Measurements from ENCODE around the gene HMGA1.

DNA sequence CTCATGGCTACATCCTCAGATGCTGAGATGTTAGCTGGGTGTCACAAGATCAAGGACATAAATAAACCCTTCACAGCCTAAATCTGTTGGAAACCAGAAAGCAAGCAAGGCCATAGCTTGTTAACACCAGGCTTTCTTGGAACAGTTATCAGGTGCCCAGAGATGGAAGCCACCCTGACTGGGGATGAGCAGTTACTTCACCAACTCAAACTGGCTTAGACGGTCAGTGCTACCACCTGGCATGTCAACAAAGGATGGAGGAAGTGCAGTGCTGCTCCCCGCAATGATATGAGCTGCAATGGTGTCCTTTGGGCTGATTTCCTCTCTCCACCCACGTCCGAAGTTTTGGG is 41.1 kb downstream of the HMGA1 start:
- no peak for TF ChIP-seq POLR2A (IDR thresholded peaks at IDR 0.05)
- TF ChIP-seq, protein P1, sequence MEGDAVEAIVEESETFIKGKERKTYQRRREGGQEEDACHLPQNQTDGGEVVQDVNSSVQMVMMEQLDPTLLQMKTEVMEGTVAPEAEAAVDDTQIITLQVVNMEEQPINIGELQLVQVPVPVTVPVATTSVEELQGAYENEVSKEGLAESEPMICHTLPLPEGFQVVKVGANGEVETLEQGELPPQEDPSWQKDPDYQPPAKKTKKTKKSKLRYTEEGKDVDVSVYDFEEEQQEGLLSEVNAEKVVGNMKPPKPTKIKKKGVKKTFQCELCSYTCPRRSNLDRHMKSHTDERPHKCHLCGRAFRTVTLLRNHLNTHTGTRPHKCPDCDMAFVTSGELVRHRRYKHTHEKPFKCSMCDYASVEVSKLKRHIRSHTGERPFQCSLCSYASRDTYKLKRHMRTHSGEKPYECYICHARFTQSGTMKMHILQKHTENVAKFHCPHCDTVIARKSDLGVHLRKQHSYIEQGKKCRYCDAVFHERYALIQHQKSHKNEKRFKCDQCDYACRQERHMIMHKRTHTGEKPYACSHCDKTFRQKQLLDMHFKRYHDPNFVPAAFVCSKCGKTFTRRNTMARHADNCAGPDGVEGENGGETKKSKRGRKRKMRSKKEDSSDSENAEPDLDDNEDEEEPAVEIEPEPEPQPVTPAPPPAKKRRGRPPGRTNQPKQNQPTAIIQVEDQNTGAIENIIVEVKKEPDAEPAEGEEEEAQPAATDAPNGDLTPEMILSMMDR (IDR thresholded peaks at IDR 0.05), result no peak

Measured in uterus (tissue), 2 donors.